NB4 (cell line): ENCODE data around the gene PRRX2.

Source experiments
- CTCF ChIP-seq: IDR thresholded peaks from one replicate; pipeline ENCODE4 v1.5.1; 2012; ENCODE audit warnings: low read depth, low read length
- MAX ChIP-seq: IDR thresholded peaks from 2 replicates; pipeline ENCODE4 v1.6.1; 2011; ENCODE audit warnings: low read depth, low read length
- MYC ChIP-seq: IDR thresholded peaks from 2 replicates; pipeline ENCODE4 v1.6.1; 2011; ENCODE audit warnings: low read depth, low read length
- POLR2A ChIP-seq: IDR thresholded peaks from 2 replicates; pipeline ENCODE4 v1.6.1; 2011; ENCODE audit warnings: mild to moderate bottlenecking; ENCODE audit not compliant: insufficient read length; ENCODE audit errors: extremely low read depth

- no peak for TF ChIP-seq CTCF
- TF ChIP-seq MAX = no peak
- TF ChIP-seq POLR2A = no peak
- TF ChIP-seq MYC = no peak
These were observed 27.1 kb downstream of the PRRX2 start for GRCh38 chr9:129692534-129692933.
